ENCODE results near the gene YPEL3.

YPEL3 gene

DNA sequence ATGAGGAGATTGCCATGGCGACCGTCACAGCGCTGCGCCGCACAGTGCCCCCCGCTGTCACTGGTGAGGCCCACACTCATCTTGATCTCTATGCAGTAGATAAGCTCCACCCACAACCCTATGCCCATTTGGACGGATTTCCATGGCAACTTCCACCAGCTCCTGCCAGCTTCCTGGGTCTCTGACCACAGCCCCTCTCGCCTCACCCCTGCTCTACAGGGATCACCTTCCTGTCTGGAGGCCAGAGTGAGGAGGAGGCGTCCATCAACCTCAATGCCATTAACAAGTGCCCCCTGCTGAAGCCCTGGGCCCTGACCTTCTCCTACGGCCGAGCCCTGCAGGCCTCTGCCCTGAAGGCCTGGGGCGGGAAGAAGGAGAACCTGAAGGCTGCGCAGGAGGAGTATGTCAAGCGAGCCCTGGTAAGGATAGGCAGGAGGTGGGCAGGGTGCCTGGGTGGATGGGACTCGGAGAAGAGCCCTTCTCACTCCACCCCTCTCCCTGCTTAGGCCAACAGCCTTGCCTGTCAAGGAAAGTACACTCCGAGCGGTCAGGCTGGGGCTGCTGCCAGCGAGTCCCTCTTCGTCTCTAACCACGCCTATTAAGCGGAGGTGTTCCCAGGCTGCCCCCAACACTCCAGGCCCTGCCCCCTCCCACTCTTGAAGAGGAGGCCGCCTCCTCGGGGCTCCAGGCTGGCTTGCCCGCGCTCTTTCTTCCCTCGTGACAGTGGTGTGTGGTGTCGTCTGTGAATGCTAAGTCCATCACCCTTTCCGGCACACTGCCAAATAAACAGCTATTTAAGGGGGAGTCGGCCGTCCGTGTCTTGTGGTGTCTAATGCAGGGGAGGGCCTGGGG is 26.2 kb downstream of the YPEL3 start:
- Histone ChIP-seq H3K9me3 (ENCODE audit: low read length) (no peaks in the 10 kb centered on the region), H2AFZ (ENCODE audit: low read length) (no peak overlapping the region), H3F3A (ENCODE audit: insufficient read depth, low read length) (peaks cover 8% of the 10 kb centered on the region; the same call in 1 of the 2 replicates), H4K20me1 (ENCODE audit: insufficient read depth, low read length) (no peaks in the 10 kb centered on the region), H3K4me3 (ENCODE audit: low read depth, low read length, poor library complexity, severe bottlenecking) (peak overlapping the region; percentile 11), H3K9me2 (ENCODE audit: low read depth, low read length) (no peaks in the 10 kb centered on the region), H3K36me3 (ENCODE audit: insufficient read depth, low read length) (peaks cover 73% of the 10 kb centered on the region), H3K27me3 (ENCODE audit: insufficient read depth, low read length) (no peaks in the 10 kb centered on the region), H3K4me2 (ENCODE audit: low read length) (peak overlapping the region; percentile 25; the same call in 1 of the 2 replicates), H3K27ac (ENCODE audit: low read depth, low read length, poor library complexity, severe bottlenecking) (peak overlapping the region; percentile 73), H3K9ac (ENCODE audit: low read length) (no peak overlapping the region; the same call in 1 of the 2 replicates), H3K79me2 (ENCODE audit: insufficient read depth, low read length) (peaks cover 13% of the 10 kb centered on the region), H3K4me1 (ENCODE audit: insufficient read depth, low read length, severe bottlenecking) (peaks cover 52% of the 10 kb centered on the region)
- TF ChIP-seq, protein P1, sequence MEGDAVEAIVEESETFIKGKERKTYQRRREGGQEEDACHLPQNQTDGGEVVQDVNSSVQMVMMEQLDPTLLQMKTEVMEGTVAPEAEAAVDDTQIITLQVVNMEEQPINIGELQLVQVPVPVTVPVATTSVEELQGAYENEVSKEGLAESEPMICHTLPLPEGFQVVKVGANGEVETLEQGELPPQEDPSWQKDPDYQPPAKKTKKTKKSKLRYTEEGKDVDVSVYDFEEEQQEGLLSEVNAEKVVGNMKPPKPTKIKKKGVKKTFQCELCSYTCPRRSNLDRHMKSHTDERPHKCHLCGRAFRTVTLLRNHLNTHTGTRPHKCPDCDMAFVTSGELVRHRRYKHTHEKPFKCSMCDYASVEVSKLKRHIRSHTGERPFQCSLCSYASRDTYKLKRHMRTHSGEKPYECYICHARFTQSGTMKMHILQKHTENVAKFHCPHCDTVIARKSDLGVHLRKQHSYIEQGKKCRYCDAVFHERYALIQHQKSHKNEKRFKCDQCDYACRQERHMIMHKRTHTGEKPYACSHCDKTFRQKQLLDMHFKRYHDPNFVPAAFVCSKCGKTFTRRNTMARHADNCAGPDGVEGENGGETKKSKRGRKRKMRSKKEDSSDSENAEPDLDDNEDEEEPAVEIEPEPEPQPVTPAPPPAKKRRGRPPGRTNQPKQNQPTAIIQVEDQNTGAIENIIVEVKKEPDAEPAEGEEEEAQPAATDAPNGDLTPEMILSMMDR (IDR thresholded peaks at IDR 0.05; ENCODE audit: low read length): no peak
- no peak for TF ChIP-seq EZH2 (IDR thresholded peaks at IDR 0.05; ENCODE audit: borderline replicate concordance, low read length)

DNA sequence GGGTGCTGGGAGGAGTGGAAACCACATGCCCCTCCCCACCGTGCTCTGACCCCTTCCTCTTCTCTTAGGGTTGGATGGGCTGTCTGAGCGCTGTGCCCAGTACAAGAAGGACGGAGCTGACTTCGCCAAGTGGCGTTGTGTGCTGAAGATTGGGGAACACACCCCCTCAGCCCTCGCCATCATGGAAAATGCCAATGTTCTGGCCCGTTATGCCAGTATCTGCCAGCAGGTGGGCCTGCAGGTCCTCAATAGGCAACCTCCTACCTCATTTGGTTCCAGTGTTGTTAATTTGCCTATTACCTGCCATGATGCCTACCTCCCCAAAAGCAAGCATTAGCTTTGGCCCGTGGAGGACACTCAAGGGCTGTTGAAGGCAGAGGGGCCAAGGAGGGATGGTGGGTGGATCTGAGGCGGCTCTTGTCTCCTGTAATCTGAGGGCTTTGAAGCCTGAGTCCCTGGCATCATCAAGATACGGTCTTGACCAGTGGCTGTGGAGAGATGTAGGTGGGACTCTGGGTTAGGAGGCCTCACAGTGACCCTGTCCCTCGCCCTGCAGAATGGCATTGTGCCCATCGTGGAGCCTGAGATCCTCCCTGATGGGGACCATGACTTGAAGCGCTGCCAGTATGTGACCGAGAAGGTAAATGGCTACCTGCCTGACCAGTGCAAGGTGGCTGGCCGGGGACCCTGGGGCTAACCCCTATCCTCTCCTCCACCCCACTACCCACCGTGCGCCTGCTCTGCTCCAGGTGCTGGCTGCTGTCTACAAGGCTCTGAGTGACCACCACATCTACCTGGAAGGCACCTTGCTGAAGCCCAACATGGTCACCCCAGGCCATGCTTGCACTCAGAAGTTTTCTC is 27.0 kb downstream of the YPEL3 start:
- H3K9ac ChIP-seq (ENCODE audit: low read length): no peak overlapping the region; the same call in 1 of the 2 replicates
- peak overlapping the region; percentile 73 for H3K27ac ChIP-seq (ENCODE audit: low read depth, low read length, poor library complexity, severe bottlenecking)
- H3K4me1 ChIP-seq (ENCODE audit: insufficient read depth, low read length, severe bottlenecking): peaks cover 50% of the 10 kb centered on the region
- no peak overlapping the region for H2AFZ ChIP-seq (ENCODE audit: low read length)
- peak overlapping the region; percentile 11 for H3K4me3 ChIP-seq (ENCODE audit: low read depth, low read length, poor library complexity, severe bottlenecking)
- peak overlapping the region; percentile 25; the same call in 1 of the 2 replicates for H3K4me2 ChIP-seq (ENCODE audit: low read length)
- TF ChIP-seq, protein P1 (IDR thresholded peaks at IDR 0.05; ENCODE audit: low read length): peak; percentile 65
- no peak for TF ChIP-seq EZH2 (IDR thresholded peaks at IDR 0.05; ENCODE audit: borderline replicate concordance, low read length)
- peaks cover 73% of the 10 kb centered on the region for H3K36me3 ChIP-seq (ENCODE audit: insufficient read depth, low read length)
- peaks cover 13% of the 10 kb centered on the region for H3K79me2 ChIP-seq (ENCODE audit: insufficient read depth, low read length)
- no peaks in the 10 kb centered on the region for H3K9me3 ChIP-seq (ENCODE audit: low read length)
- H4K20me1 ChIP-seq (ENCODE audit: insufficient read depth, low read length): no peaks in the 10 kb centered on the region
- H3F3A ChIP-seq (ENCODE audit: insufficient read depth, low read length): peaks cover 8% of the 10 kb centered on the region; the same call in 1 of the 2 replicates
- no peaks in the 10 kb centered on the region for H3K9me2 ChIP-seq (ENCODE audit: low read depth, low read length)
- H3K27me3 ChIP-seq (ENCODE audit: insufficient read depth, low read length): no peaks in the 10 kb centered on the region

DNA sequence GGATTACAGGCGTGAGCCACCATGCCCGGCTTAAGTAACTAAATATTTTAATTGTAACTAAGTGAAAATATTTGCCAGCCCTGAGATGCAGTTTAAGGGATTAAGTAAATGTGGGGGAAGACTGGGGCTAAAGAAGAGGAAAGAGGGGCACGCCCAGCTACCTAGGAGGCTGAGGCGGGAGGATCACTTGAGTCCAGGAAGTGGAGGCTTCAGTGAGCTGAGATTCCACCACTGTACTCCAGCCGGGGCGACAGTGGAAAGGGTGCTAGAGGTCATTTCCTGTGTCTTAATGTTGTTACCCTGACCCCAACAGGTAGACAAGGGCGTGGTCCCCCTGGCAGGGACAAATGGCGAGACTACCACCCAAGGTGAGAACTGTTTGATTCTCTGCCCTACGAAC is 27.7 kb downstream of the YPEL3 start:
- no peak overlapping the region for H3K9ac ChIP-seq (ENCODE audit: low read length)
- peak overlapping the region; percentile 73 for H3K27ac ChIP-seq (ENCODE audit: low read depth, low read length, poor library complexity, severe bottlenecking)
- no peak overlapping the region for H3K4me3 ChIP-seq (ENCODE audit: low read depth, low read length, poor library complexity, severe bottlenecking)
- peaks cover 52% of the 10 kb centered on the region for H3K4me1 ChIP-seq (ENCODE audit: insufficient read depth, low read length, severe bottlenecking)
- no peaks in the 10 kb centered on the region for H4K20me1 ChIP-seq (ENCODE audit: insufficient read depth, low read length)
- H2AFZ ChIP-seq (ENCODE audit: low read length): no peak overlapping the region
- H3K9me3 ChIP-seq (ENCODE audit: low read length): no peaks in the 10 kb centered on the region
- H3K36me3 ChIP-seq (ENCODE audit: insufficient read depth, low read length): peaks cover 73% of the 10 kb centered on the region
- TF ChIP-seq EZH2 (IDR thresholded peaks at IDR 0.05; ENCODE audit: borderline replicate concordance, low read length): no peak
- TF ChIP-seq, protein P1 (IDR thresholded peaks at IDR 0.05; ENCODE audit: low read length): no peak
- peaks cover 13% of the 10 kb centered on the region for H3K79me2 ChIP-seq (ENCODE audit: insufficient read depth, low read length)
- peaks cover 5% of the 10 kb centered on the region; the same call in 1 of the 2 replicates for H3F3A ChIP-seq (ENCODE audit: insufficient read depth, low read length)
- no peak overlapping the region; the same call in 1 of the 2 replicates for H3K4me2 ChIP-seq (ENCODE audit: low read length)
- H3K9me2 ChIP-seq (ENCODE audit: low read depth, low read length): no peaks in the 10 kb centered on the region
- no peaks in the 10 kb centered on the region for H3K27me3 ChIP-seq (ENCODE audit: insufficient read depth, low read length)
